T47D (cell line): ENCODE data around the gene TBPL2.
"Not testable (repeated sequence)": the region's sequence is repeated elsewhere in the genome, so short reads cannot be mapped to it uniquely, and the experiment has no call there.

Experiments
- DNase-seq, 2 experiments: peaks; one replicate each; pipeline versions ENCODE4 v3.0.0 to v3.0.0-alpha.2; 2011 to 2012; ENCODE audit warnings: low read depth in 1 of 2, low spot score in 1 of 2
- JUND ChIP-seq: IDR thresholded peaks from 2 replicates; pipeline ENCODE4 v1.6.1; 2012; ENCODE audit warnings: low read depth
- in situ Hi-C: cut with HindIII; loops from 2 replicates; pipeline ENCODE4 v1.10.0; 2016; ENCODE audit warnings: low sequenced_read_pairs, low pct_unique_long_range_greater_than_20kb

Gene TBPL2

DNA sequence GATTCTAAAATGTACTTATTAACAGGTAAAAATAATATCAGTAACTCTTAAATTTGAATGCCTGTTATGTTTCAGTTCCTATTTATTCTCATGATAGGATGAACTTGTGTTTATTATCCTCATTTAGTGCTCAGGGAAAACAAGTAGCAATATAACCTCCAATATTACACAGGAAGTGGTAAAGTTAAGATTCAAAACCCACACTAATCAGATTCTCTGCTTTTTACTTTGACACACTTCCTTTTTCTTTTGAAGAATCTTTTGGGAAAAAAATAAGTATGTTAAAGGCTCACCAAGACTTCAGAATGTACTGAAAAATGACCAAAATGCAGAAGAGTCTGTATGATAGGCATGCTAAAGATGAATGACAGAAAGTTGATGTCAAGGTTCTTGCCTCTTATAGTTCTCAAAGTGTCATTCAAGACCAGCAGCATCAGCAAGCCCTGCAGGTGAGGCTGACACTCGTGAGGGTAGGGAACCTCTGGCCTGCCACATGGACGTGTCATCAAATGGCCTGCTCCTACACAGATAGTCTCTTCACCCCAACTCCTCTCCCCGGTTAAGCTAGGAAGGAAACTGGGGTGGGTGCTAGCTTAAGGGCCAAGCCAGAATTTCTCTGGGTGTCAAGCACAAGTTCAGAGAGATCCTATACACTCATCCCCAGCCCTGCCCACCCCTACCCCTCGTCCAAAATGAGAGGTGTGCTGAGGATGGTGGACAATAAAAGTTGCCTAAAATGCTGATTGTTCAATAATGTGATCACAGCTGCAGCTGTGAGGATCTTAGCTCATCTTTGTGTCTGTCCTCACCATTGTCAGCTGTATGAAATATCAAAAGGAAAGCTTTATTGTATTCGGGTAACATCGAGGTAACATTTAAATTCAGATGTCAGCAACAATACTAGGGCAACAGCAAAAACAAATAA is 6.3 kb downstream of the TBPL2 start:
- in situ Hi-C loops: no loop called here
- DNase-seq: no peak
- TF ChIP-seq JUND: no peak

DNA sequence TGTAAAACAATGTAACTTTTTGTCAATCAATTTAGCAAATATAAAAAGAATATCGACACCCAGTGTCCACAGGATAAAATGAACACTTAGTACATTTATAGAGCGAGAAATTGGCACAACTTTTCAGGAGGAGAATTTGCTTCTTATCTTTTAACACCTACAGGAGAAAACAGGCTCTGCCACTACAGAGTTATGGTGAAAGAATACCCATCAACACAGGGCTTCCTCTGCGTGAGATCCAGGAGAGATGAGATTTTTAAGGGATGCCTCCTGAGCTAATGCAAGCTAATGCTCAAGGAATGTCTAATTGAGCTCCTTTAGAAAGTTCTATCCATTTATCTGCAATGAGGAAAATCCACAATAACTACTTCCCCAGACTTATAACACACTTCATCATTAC is 7.8 kb downstream of the TBPL2 start:
- in situ Hi-C loops: no loop called here
- DNase-seq: no peak
- TF ChIP-seq JUND: no peak

GRCh38 chr14:55430024-55430690 is 10.3 kb downstream of the TBPL2 start:
- TF ChIP-seq JUND: no peak
- in situ Hi-C loops: no loop called here
- DNase-seq: peak; percentile 56 to 79

DNA sequence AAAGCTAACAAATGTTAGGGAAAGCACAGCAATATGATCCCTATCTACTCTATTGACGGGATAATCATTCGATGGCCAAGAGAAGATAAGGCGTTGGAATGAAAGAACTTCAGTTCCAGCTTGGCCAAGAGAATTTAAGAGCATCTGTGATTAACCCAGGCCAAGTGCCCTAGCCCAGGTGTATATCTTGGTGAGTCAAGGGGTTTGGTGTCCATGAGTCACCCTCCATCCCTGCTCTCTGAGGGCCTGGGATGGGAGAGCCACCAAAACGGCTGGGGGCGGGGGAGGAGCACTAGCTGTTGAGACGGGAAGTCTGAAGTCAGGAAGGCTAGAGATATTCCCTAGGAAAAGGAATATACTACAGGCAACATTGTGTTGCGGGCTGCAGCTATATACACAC is 13.0 kb downstream of the TBPL2 start:
- TF ChIP-seq JUND: peak; percentile 43; the same call in 1 of the 2 replicates
- DNase-seq: no peak
- in situ Hi-C loops: no loop called here

DNA sequence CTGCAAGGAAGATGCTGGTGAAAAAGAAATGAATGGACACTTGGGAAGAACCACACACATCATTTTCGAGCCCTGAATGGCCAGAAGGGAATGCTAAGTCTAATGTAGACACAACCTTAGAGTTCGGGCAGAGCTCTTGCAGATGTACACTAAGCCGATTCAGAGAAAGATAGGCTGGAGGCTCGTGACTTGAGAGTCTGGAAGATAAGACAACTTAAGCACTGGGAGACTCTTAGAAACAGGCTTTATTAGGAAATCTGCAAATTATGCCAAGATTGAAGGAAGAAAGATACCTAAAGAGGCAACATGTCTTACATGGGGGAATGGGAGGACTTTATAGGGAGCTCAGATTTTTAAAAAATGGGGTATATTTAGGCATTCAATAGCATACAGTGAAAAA is 13.5 kb downstream of the TBPL2 start:
- in situ Hi-C loops: no loop called here
- no peak for DNase-seq
- no peak for TF ChIP-seq JUND

GRCh38 chr14:55425091-55425490 is 15.3 kb downstream of the TBPL2 start:
- in situ Hi-C loops: no loop called here
- DNase-seq: no peak
- no peak for TF ChIP-seq JUND

- TF ChIP-seq JUND: no peak; the same call in 1 of the 2 replicates
- DNase-seq: no peak
- in situ Hi-C loops: no loop called here
Observed at GRCh38 chr14:55423969-55424368, 16.4 kb downstream of the TBPL2 start.

- in situ Hi-C loops, DNase-seq: not testable (repeated sequence)
Observed at GRCh38 chr14:55422338-55422737, 18.1 kb downstream of the TBPL2 start.

GRCh38 chr14:55419663-55420062 is 20.8 kb downstream of the TBPL2 start:
- no peak for DNase-seq
- no peak for TF ChIP-seq JUND
- in situ Hi-C loops: no loop called here

DNA sequence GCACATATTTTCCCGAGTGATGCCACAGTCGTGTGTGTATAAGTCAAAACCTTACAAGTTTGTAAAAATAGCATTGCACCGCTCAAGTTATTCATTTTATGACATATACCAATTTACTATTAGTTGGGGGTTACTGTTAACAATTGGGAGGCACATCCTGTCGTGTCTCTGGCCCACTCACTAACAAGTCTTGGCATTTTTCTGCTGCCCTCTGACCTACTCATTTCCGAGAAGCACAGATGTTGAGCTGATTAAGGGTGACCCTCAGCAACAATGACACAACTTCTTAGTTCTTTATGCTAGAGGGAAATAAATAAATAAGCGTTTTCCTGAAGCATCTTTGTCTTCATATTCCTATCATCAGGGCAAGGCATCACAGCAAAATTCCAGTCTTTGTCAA is 22.0 kb downstream of the TBPL2 start:
- TF ChIP-seq JUND: no peak
- no peak for DNase-seq
- in situ Hi-C loops: no loop called here

GRCh38 chr14:55417955-55418354 is 22.5 kb downstream of the TBPL2 start:
- no peak for TF ChIP-seq JUND
- in situ Hi-C loops: no loop called here
- no peak for DNase-seq

- in situ Hi-C loops: no loop called here
- TF ChIP-seq JUND: no peak
- DNase-seq: peak in 1 of 2 experiments; percentile 63
Observed at GRCh38 chr14:55416866-55417265, 23.6 kb downstream of the TBPL2 start.

GRCh38 chr14:55414551-55414950 is 25.9 kb downstream of the TBPL2 start:
- no peak for DNase-seq
- in situ Hi-C loops: no loop called here
- no peak for TF ChIP-seq JUND
